ENCODE data around the gene ARPC4. TPM values are rescaled to one million over a fixed set of nuclear protein-coding genes. Genes with fewer than 3 reads are reported as not detected.
A peak's percentile ranks its signal among the peaks of the same experiment; 100 is the strongest.

ARPC4 gene
- total RNA-seq, 1 donor, result 198 TPM

- TF ChIP-seq, protein P1, sequence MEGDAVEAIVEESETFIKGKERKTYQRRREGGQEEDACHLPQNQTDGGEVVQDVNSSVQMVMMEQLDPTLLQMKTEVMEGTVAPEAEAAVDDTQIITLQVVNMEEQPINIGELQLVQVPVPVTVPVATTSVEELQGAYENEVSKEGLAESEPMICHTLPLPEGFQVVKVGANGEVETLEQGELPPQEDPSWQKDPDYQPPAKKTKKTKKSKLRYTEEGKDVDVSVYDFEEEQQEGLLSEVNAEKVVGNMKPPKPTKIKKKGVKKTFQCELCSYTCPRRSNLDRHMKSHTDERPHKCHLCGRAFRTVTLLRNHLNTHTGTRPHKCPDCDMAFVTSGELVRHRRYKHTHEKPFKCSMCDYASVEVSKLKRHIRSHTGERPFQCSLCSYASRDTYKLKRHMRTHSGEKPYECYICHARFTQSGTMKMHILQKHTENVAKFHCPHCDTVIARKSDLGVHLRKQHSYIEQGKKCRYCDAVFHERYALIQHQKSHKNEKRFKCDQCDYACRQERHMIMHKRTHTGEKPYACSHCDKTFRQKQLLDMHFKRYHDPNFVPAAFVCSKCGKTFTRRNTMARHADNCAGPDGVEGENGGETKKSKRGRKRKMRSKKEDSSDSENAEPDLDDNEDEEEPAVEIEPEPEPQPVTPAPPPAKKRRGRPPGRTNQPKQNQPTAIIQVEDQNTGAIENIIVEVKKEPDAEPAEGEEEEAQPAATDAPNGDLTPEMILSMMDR (IDR thresholded peaks at IDR 0.05; ENCODE audit: insufficient read depth, low read length), result no peak
- no peak for DNase-seq (ENCODE audit: low read depth)
- no peak overlapping the region for H3K4me3 ChIP-seq (ENCODE audit: low read depth, low read length)
These were observed 44.9 kb upstream of the ARPC4 start for GRCh38 chr3:9748031-9748430.

DNA sequence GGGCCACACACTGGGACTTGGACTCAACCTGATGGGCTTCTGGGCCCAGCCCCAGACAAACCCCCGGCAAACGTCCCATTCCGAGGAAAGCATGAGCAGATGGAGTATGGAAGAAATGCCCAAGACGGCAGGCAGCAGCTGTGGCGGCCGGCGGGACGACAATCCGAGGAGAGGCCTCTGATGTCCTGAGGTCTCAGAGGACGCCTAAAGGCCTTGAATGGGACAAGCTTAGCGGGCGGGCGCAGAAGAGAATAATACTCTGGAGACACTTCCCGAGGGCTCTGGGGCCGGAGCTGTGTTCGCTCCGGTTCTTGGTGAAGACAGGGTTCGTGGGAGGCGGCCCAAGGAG, 43.6 kb upstream of the ARPC4 start:
- no peak for DNase-seq (ENCODE audit: low read depth)
- peak overlapping the region; percentile 65 for H3K4me3 ChIP-seq (ENCODE audit: low read depth, low read length)
- TF ChIP-seq, protein P1 (IDR thresholded peaks at IDR 0.05; ENCODE audit: insufficient read depth, low read length), result no peak

- TF ChIP-seq, protein P1 (IDR thresholded peaks at IDR 0.05; ENCODE audit: insufficient read depth, low read length), result no peak
- DNase-seq (ENCODE audit: low read depth), result peak; percentile 98
- peak within 1 kb of the TSS; percentile 96 for H3K4me3 ChIP-seq (ENCODE audit: low read depth, low read length)
These were observed 43.0 kb upstream of the ARPC4 start, which contains the start of gene OGG1 for GRCh38 chr3:9749645-9750555. TSS of gene OGG1 (plus strand) at chr3:9749952. CDS start at chr3:9750287, 335 bp downstream.

DNA sequence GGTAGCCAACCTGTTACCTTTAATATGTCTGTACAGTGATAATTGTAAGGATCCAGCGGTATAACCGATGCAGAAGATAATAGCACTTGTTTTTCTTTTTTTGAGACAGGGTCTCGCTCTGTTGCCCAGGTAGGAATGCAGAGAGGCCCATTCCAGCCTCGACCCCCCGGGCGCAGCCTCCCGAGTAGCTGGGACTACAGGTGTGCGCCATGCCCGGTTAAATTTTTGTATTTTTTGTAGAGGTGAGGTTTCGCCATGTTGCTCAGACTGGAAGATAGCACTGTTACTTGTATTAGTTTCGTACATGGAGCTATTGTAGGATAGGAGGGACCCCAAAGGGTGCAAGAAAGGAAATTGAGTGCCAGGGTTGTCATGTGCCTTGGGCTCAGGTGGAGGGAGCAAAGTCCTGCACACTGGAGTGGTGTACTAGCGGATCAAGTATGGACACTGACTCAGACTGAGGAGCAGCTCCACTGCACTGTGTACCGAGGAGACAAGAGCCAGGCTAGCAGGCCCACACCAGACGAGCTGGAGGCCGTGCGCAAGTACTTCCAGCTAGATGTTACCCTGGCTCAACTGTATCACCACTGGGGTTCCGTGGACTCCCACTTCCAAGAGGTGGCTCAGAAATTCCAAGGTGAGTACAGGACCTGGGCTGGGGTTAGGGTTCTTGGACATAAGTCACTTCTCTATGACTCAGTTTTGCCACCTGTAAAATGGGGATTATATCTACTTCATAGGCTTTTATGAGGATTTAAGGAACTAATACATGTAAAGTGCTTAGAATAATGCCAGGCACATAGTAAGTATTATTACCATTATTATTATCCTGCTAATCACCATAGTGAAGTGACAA, 42.1 kb upstream of the ARPC4 start:
- peak; percentile 40 for DNase-seq (ENCODE audit: low read depth)
- TF ChIP-seq, protein P1 (IDR thresholded peaks at IDR 0.05; ENCODE audit: insufficient read depth, low read length), result no peak
- H3K4me3 ChIP-seq (ENCODE audit: low read depth, low read length), result peak overlapping the region; percentile 96

- H3K4me3 ChIP-seq (ENCODE audit: low read depth, low read length), result no peak overlapping the region
- TF ChIP-seq, protein P1 (IDR thresholded peaks at IDR 0.05; ENCODE audit: insufficient read depth, low read length), result no peak
These were observed 38.2 kb upstream of the ARPC4 start for GRCh38 chr3:9754678-9755077.

GRCh38 chr3:9757427-9757826, 35.5 kb upstream of the ARPC4 start:
- TF ChIP-seq, protein P1 (IDR thresholded peaks at IDR 0.05; ENCODE audit: insufficient read depth, low read length), result no peak
- DNase-seq (ENCODE audit: low read depth), result no peak

More at GRCh38 chr3:9754678-9755077, 38.2 kb upstream of the ARPC4 start:
- no peak for DNase-seq (ENCODE audit: low read depth)

More at GRCh38 chr3:9757427-9757826, 35.5 kb upstream of the ARPC4 start:
- H3K4me3 ChIP-seq (ENCODE audit: low read depth, low read length), result no peak overlapping the region
